OCI-LY3 (cell line): ENCODE results near the gene PCDH12.

Experiments used
- H2AFZ ChIP-seq: fragments of 200-600, 300-600 bp; shearing (Covaris generic); 2 replicates; pipeline ENCODE4 v1.6.0; 2014; ENCODE audit warnings: antibody characterized with exemption, low read depth, low read length
- H3K27ac ChIP-seq: fragments of 200-600, 300-600 bp; sonication (generic); 2 replicates; pipeline ENCODE4 v1.5.1; 2014; ENCODE audit warnings: mild to moderate bottlenecking, low read length, moderate library complexity, mixed read lengths
- H3K27me3 ChIP-seq: fragments of 200-600, 300-600 bp; sonication (generic); 2 replicates; pipeline ENCODE4 v1.6.1; 2014; ENCODE audit warnings: low read depth, low read length, mixed read lengths
- H3K36me3 ChIP-seq: fragments of 200-600, 300-600 bp; sonication (generic); replicated peaks from 2 replicates; pipeline ENCODE3; 2014; ENCODE audit warnings: low read depth, low read length, mixed read lengths
- H3K4me1 ChIP-seq: fragments of 300-600, 200-600 bp; sonication (generic); 2 replicates; pipeline ENCODE4 v1.6.1; 2014; ENCODE audit warnings: low read length, mixed read lengths
- H3K4me2 ChIP-seq: fragments of 200-600, 300-600 bp; sonication (generic); 2 replicates; pipeline ENCODE4 v1.6.1; 2014; ENCODE audit warnings: low read length, mixed read lengths
- H3K4me3 ChIP-seq: fragments of 300-600, 200-600 bp; sonication (generic); 2 replicates; pipeline ENCODE4 v1.5.1; 2014; ENCODE audit warnings: antibody characterized with exemption, mild to moderate bottlenecking, low read length, moderate library complexity
- H3K79me2 ChIP-seq: fragments of 300-600, 200-600 bp; shearing (Covaris generic); 2 replicates; pipeline ENCODE4 v1.6.1; 2014; ENCODE audit warnings: mild to moderate bottlenecking, low read length, mixed read lengths
- H3K9ac ChIP-seq: fragments of 300-600, 200-600 bp; shearing (Covaris generic); 2 replicates; pipeline ENCODE4 v1.6.0; 2014; ENCODE audit warnings: mild to moderate bottlenecking, low read length, moderate library complexity
- H3K9me3 ChIP-seq: fragments of 200-600, 300-600 bp; shearing (Covaris generic); 2 replicates; pipeline ENCODE4 v1.6.1; 2014; ENCODE audit warnings: low read length, mixed read lengths; ENCODE audit not compliant: insufficient read depth
- H4K20me1 ChIP-seq: fragments of 200-600, 300-600 bp; sonication (generic); 2 replicates; pipeline ENCODE4 v1.6.1; 2016; ENCODE audit warnings: low read length, mixed read lengths; ENCODE audit not compliant: insufficient read depth
- EZH2phosphoT487 ChIP-seq: fragments of 200-600 bp; shearing (Covaris generic); IDR thresholded peaks from 2 replicates; pipeline ENCODE4 v1.6.1; 2018; ENCODE audit warnings: antibody characterized with exemption, mixed run types, low read depth
- TF ChIP-seq, protein P1 (sequence below): fragments of 200-600, 300-600 bp; sonication (generic); IDR thresholded peaks from 2 replicates; pipeline ENCODE4 v1.5.1; 2014; ENCODE audit warnings: antibody characterized with exemption, low read length, low read depth

PCDH12 gene

DNA sequence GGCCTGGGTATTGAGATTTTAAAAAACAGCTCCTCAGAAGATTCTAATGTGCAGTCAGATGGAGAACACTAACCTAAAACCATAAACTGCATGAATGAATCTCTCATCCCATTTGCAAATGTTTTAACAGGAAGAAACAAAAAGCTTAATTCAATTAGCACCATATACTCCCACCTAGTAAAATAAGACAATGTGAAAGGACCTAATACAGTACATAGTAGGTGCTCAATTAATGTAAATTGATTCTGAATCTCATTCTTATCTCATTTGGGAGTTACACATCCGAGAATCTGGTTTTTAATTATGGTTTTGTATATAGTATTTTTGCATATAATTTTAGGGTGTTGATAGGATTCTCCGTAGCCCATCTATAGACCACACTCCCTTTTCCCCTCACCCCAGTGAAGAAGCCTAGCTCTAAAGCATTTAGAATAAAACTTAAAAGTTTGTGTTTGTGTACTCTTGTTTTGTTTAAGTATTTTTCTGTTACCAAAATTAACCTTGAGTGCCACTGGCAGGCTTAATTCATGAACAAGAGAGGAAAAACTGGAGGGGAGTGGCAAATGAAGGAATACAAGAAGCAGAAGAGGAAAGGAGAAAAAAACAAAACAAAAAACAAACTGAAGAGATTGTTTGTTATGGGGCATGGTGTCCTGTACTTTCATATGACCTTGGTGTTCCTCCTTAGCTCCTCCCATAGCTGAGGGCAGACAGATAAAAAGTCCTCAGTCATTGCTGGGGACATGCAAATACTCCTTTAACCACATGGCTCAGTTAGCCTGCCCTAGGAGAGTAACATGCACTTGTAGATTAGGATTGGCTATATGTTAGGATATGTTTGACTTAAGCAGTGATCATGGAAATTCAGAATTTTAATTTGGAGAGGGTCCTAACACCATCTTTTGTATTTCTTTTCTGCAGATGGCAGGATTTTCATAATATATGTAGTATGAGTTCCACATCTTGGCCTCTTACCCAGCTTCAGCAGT, 12.1 kb upstream of the PCDH12 start:
- Histone ChIP-seq H3K27me3 (no peaks in the 10 kb centered on the region), H3K79me2 (peaks cover 16% of the 10 kb centered on the region), H2AFZ (no peak overlapping the region), H3K27ac (peak overlapping the region; percentile 83), H3K4me2 (peak overlapping the region; percentile 79), H3K36me3 (peaks cover 13% of the 10 kb centered on the region), H3K9ac (peak overlapping the region; percentile 93), H3K9me3 (no peaks in the 10 kb centered on the region), H3K4me1 (peaks cover 28% of the 10 kb centered on the region), H4K20me1 (no peaks in the 10 kb centered on the region), H3K4me3 (peak overlapping the region; percentile 99)
- no peak for TF ChIP-seq EZH2phosphoT487
- TF ChIP-seq, protein P1, sequence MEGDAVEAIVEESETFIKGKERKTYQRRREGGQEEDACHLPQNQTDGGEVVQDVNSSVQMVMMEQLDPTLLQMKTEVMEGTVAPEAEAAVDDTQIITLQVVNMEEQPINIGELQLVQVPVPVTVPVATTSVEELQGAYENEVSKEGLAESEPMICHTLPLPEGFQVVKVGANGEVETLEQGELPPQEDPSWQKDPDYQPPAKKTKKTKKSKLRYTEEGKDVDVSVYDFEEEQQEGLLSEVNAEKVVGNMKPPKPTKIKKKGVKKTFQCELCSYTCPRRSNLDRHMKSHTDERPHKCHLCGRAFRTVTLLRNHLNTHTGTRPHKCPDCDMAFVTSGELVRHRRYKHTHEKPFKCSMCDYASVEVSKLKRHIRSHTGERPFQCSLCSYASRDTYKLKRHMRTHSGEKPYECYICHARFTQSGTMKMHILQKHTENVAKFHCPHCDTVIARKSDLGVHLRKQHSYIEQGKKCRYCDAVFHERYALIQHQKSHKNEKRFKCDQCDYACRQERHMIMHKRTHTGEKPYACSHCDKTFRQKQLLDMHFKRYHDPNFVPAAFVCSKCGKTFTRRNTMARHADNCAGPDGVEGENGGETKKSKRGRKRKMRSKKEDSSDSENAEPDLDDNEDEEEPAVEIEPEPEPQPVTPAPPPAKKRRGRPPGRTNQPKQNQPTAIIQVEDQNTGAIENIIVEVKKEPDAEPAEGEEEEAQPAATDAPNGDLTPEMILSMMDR, result no peak

DNA sequence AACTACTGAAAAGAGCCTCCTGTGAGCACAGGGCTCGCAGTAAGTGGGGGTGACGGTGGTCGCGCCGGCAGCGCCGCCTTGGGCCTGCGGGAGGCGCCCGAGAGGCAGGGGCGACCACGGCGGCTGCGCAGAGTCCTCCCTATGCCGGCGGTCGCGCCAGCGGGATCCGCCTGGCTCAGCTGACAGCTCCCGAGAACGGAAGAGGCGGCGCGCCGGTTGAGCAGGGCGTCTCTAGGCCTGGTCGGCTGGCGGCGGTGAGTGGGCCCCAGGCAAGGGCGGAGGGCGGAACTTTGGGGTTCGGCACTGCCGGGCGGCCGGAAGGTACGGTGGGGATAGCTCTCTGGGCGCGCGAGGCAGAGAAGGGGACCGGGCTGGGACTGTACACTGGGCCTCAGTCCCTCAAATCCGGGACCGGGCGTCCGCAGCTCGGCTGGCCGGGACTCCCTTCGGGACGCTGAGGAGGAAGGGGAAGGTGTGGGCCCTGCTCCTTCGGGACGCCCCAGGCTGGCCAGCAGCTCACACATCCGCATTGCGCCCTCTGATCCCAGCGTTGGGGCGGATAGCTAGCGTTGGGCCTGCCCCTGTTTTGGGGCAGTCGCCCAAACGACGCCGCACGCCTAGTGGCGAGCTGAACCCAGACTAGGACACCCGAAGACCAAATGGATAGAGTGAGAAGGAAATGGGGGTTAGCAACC, 11.1 kb upstream of the PCDH12 start, which contains the start of gene RNF14:
Gene RNF14, plus strand, starts transcription at position 192 of the 695 bp plus-strand sequence. CDS start 4,484 bp downstream, outside the sequence.
- Histone ChIP-seq H4K20me1 (no peaks in the 10 kb centered on the region), H3K9me3 (no peaks in the 10 kb centered on the region), H3K79me2 (peaks cover 16% of the 10 kb centered on the region), H3K9ac (peak within 1 kb of the TSS; percentile 93), H2AFZ (peak within 1 kb of the TSS; percentile 94), H3K4me3 (peak within 1 kb of the TSS; percentile 99), H3K27me3 (no peaks in the 10 kb centered on the region), H3K27ac (peak within 1 kb of the TSS; percentile 83), H3K4me2 (peak within 1 kb of the TSS; percentile 86), H3K4me1 (peaks cover 28% of the 10 kb centered on the region), H3K36me3 (peaks cover 4% of the 10 kb centered on the region)
- TF ChIP-seq, protein P1, result peak; percentile 62
- TF ChIP-seq EZH2phosphoT487, result no peak

DNA sequence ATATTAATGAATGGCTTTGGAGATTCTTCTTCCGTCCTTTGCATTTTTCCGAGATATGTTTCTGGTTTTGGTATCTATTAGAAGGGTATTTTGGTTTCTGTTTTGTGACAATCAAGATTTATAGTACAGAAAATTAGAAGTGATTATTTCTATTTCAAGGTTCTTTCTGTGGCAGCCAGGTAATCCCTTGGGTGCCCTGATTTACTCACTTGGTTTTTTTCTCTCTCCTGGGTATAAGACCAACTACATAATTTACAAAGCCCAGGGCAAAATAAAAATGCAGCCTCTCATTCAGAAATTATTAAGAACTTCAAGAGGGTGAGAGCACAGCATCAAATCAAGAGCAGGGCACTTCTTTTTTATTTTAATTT, 8.9 kb upstream of the PCDH12 start:
- peak overlapping the region; percentile 86 for H3K4me2 ChIP-seq
- peak overlapping the region; percentile 22; the same call in 1 of the 2 replicates for H3K9ac ChIP-seq
- peak overlapping the region; percentile 74 for H2AFZ ChIP-seq
- H3K79me2 ChIP-seq, result peaks cover 16% of the 10 kb centered on the region
- H3K4me3 ChIP-seq, result peak overlapping the region; percentile 99
- TF ChIP-seq EZH2phosphoT487, result no peak
- TF ChIP-seq, protein P1, result no peak
- H4K20me1 ChIP-seq, result no peaks in the 10 kb centered on the region
- H3K9me3 ChIP-seq, result no peaks in the 10 kb centered on the region
- H3K27ac ChIP-seq, result peak overlapping the region; percentile 46
- peaks cover 28% of the 10 kb centered on the region for H3K4me1 ChIP-seq
- H3K27me3 ChIP-seq, result no peaks in the 10 kb centered on the region
- no peaks in the 10 kb centered on the region for H3K36me3 ChIP-seq
